K562 (cell line): ENCODE data around the gene MTMR3. TPM values are rescaled to one million over a fixed set of nuclear protein-coding genes. Genes with fewer than 3 reads are reported as not detected.

Experiments used
- ETS2 ChIP-seq: IDR thresholded peaks from 2 replicates; pipeline ENCODE4 v1.6.1; 2016; ENCODE audit warnings: borderline replicate concordance, missing genetic modification characterization, mild to moderate bottlenecking, moderate library complexity, missing compliant biosample characterization; ENCODE audit not compliant: poor library complexity, severe bottlenecking
- LCOR ChIP-seq: sonication (generic); formaldehyde crosslinking; IDR thresholded peaks from 2 replicates; pipeline ENCODE4 v1.8.0; 2022; ENCODE audit warnings: mild to moderate bottlenecking, missing genetic modification reagents
- MIER1 ChIP-seq: fragments of 450-650 bp; IDR thresholded peaks from 2 replicates; pipeline ENCODE4 v1.6.1; 2016; ENCODE audit warnings: antibody characterized with exemption, mild to moderate bottlenecking, low read depth
- MTA2 ChIP-seq: fragments of 450-650 bp; IDR thresholded peaks from 2 replicates; pipeline ENCODE4 v1.6.1; 2016; ENCODE audit warnings: low read depth
- MTA3 ChIP-seq: fragments of 450-650 bp; formaldehyde crosslinking; IDR thresholded peaks from 2 replicates; pipeline ENCODE4 v1.6.1; 2017; ENCODE audit warnings: mild to moderate bottlenecking, borderline replicate concordance
- NFATC3 ChIP-seq: fragments of 450-650 bp; IDR thresholded peaks from 2 replicates; pipeline ENCODE4 v1.6.1; 2017; ENCODE audit warnings: mild to moderate bottlenecking
- NFIC ChIP-seq: fragments of 450-650 bp; IDR thresholded peaks from 2 replicates; pipeline ENCODE4 v1.6.1; 2017; ENCODE audit warnings: mild to moderate bottlenecking, inconsistent platforms
- PML ChIP-seq: IDR thresholded peaks from 2 replicates; pipeline ENCODE4 v1.6.1; 2012; ENCODE audit warnings: low read length, inconsistent platforms
- POLR2AphosphoS2 ChIP-seq: IDR thresholded peaks from 2 replicates; pipeline ENCODE4 v1.6.1; 2012; ENCODE audit warnings: low read length, improper control_type of control experiment
- SRSF9 ChIP-seq: fragments of 200-400 bp; formaldehyde crosslinking; IDR thresholded peaks from 2 replicates; pipeline ENCODE4 v1.6.1; 2017; ENCODE audit warnings: low read depth, low read length, borderline replicate concordance
- STAT5A ChIP-seq: IDR thresholded peaks from 2 replicates; pipeline ENCODE4 v1.6.1; 2012; ENCODE audit warnings: low read length, inconsistent platforms, borderline replicate concordance
- TARDBP ChIP-seq: fragments of 450-650 bp; IDR thresholded peaks from 2 replicates; pipeline ENCODE4 v1.6.1; 2016
- ZNF146 ChIP-seq: IDR thresholded peaks from one replicate; pipeline ENCODE4 v1.6.1; 2018; ENCODE audit warnings: missing compliant biosample characterization; ENCODE audit not compliant: unreplicated experiment
- ZNF398 ChIP-seq: fragments of 250-450 bp; sonication (Bioruptor Pico); IDR thresholded peaks from 2 replicates; pipeline ENCODE4 v1.8.0; 2021; ENCODE audit warnings: moderate library complexity, mild to moderate bottlenecking, inconsistent platforms
- ZNF655 ChIP-seq: fragments of 250-450 bp; sonication (Bioruptor Pico); IDR thresholded peaks from 2 replicates; pipeline ENCODE4 v1.5.0; 2021
- ZNF668 ChIP-seq: fragments of 250-450 bp; sonication (Bioruptor Pico); IDR thresholded peaks from 2 replicates; pipeline ENCODE4 v1.8.0; 2022; ENCODE audit warnings: mild to moderate bottlenecking, inconsistent platforms
- ZZZ3 ChIP-seq: fragments of 450-650 bp; IDR thresholded peaks from 2 replicates; pipeline ENCODE4 v1.6.1; 2016; ENCODE audit warnings: antibody characterized with exemption, mild to moderate bottlenecking, moderate library complexity
- polyA plus RNA-seq, 8 experiments: library from polyadenylated mRNA; depleted of rRNA in 4 of 8; stranded (reverse) in 5 of 8; unstranded in 3 of 8; fragments of >200 nt; fragmentation: Nextera tagmentation in 2 of 8; fragmentation: Illumina TruSeq in 1 of 8; extraction: Ambion mirVana in 2 of 8; extraction: Trizol in 1 of 8; gene quantifications; 2 replicates each; pipeline versions ENCODE4 v1.2.1 to v1.2.3, GENCODE V29; 2011 to 2014; ENCODE audit warnings: inconsistent platforms in 1 of 8, missing spikeins in 1 of 8
- total RNA-seq, 7 experiments: library from RNA; depleted of rRNA in 6 of 7; stranded (reverse); fragments of >200 nt in 6 of 7; fragmentation: Illumina TruSeq in 2 of 7; extraction: Trizol in 2 of 7; gene quantifications; 2 replicates each; pipeline versions ENCODE4 v1.2.1 to v1.2.3, GENCODE V29; 2011 to 2021; ENCODE audit warnings: low replicate concordance in 1 of 7
- TF ChIP-seq, protein P1 (sequence below): fragments of 250-450 bp; sonication (Bioruptor Pico); IDR thresholded peaks from 2 replicates; pipeline ENCODE4 v1.9.0; 2021; ENCODE audit warnings: mild to moderate bottlenecking
- TF ChIP-seq, protein P2 (sequence below): fragments of 250-450 bp; sonication (Bioruptor Pico); IDR thresholded peaks from 2 replicates; pipeline ENCODE4 v1.4.0; 2020; ENCODE audit warnings: borderline replicate concordance
- TF ChIP-seq, protein P3 (sequence below): fragments of 250-450 bp; sonication (Bioruptor Pico); IDR thresholded peaks from 2 replicates; pipeline ENCODE4 v1.5.0; 2022; ENCODE audit warnings: mild to moderate bottlenecking
- TF ChIP-seq, protein P4 (sequence below): fragments of 450-650 bp; IDR thresholded peaks from 2 replicates; pipeline ENCODE4 v1.6.1; 2017; ENCODE audit warnings: antibody characterized with exemption

Gene MTMR3
- total and polyA plus RNA-seq, 9 of the 15 experiments (the other 6 are each of a cell fraction or from before 2014, with no cell fraction given), result 1.6 to 13.7 (median 7.9) TPM

GRCh38 chr22:29951791-29952413 is 68.9 kb downstream of the MTMR3 start (continued):
- no peak for TF ChIP-seq ZNF398 (CRISPR knock-in tag)
- TF ChIP-seq MIER1, result no peak
- TF ChIP-seq MTA3, result no peak
- TF ChIP-seq MTA2, result peak; percentile 94
- TF ChIP-seq PML, result peak; percentile 97
- peak; percentile 87 for TF ChIP-seq NFIC
- TF ChIP-seq, protein P1, sequence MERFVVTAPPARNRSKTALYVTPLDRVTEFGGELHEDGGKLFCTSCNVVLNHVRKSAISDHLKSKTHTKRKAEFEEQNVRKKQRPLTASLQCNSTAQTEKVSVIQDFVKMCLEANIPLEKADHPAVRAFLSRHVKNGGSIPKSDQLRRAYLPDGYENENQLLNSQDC (CRISPR knock-in tag), result no peak
- TF ChIP-seq SRSF9, result no peak
- TF ChIP-seq POLR2AphosphoS2, result no peak
- TF ChIP-seq ZNF146 (CRISPR knock-in tag), result no peak
- TF ChIP-seq, protein P2, sequence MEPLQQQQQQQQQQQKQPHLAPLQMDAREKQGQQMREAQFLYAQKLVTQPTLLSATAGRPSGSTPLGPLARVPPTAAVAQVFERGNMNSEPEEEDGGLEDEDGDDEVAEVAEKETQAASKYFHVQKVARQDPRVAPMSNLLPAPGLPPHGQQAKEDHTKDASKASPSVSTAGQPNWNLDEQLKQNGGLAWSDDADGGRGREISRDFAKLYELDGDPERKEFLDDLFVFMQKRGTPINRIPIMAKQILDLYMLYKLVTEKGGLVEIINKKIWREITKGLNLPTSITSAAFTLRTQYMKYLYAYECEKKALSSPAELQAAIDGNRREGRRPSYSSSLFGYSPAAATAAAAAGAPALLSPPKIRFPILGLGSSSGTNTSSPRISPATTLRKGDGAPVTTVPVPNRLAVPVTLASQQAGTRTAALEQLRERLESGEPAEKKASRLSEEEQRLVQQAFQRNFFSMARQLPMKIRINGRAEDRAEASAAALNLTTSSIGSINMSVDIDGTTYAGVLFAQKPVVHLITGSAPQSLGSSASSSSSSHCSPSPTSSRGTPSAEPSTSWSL, result no peak
- TF ChIP-seq ZNF655, result no peak
- peak; percentile 34; the same call in 1 of the 2 replicates for TF ChIP-seq TARDBP
- TF ChIP-seq ETS2 (tag), result no peak
- no peak for TF ChIP-seq ZZZ3
- TF ChIP-seq, protein P3, sequence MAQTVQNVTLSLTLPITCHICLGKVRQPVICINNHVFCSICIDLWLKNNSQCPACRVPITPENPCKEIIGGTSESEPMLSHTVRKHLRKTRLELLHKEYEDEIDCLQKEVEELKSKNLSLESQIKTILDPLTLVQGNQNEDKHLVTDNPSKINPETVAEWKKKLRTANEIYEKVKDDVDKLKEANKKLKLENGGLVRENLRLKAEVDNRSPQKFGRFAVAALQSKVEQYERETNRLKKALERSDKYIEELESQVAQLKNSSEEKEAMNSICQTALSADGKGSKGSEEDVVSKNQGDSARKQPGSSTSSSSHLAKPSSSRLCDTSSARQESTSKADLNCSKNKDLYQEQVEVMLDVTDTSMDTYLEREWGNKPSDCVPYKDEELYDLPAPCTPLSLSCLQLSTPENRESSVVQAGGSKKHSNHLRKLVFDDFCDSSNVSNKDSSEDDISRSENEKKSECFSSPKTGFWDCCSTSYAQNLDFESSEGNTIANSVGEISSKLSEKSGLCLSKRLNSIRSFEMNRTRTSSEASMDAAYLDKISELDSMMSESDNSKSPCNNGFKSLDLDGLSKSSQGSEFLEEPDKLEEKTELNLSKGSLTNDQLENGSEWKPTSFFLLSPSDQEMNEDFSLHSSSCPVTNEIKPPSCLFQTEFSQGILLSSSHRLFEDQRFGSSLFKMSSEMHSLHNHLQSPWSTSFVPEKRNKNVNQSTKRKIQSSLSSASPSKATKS (CRISPR knock-in tag), result no peak
- TF ChIP-seq LCOR, result no peak
- TF ChIP-seq ZNF668 (CRISPR knock-in tag), result 0 out of 2 replicates have a peak, but pooled peaks have one; percentile 33
- no peak for TF ChIP-seq NFATC3
- TF ChIP-seq STAT5A, result peak; percentile 94
- TF ChIP-seq, protein P4, sequence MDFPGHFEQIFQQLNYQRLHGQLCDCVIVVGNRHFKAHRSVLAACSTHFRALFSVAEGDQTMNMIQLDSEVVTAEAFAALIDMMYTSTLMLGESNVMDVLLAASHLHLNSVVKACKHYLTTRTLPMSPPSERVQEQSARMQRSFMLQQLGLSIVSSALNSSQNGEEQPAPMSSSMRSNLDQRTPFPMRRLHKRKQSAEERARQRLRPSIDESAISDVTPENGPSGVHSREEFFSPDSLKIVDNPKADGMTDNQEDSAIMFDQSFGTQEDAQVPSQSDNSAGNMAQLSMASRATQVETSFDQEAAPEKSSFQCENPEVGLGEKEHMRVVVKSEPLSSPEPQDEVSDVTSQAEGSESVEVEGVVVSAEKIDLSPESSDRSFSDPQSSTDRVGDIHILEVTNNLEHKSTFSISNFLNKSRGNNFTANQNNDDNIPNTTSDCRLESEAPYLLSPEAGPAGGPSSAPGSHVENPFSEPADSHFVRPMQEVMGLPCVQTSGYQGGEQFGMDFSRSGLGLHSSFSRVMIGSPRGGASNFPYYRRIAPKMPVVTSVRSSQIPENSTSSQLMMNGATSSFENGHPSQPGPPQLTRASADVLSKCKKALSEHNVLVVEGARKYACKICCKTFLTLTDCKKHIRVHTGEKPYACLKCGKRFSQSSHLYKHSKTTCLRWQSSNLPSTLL, result no peak
